HG03575 (cell line): ENCODE data around the gene UBE2V1.
"Not testable (repeated sequence)": the region's sequence is repeated elsewhere in the genome, so short reads cannot be mapped to it uniquely, and the experiment has no call there.

ENCODE experiments used
- ATAC-seq: cut with Tn5 transposase; IDR thresholded peaks from one replicate; pipeline ENCODE4 v1.9.1; 2021; ENCODE audit not compliant: unreplicated experiment, insufficient number of reproducible peaks, low FRiP score; ENCODE audit errors: extremely low read depth

Gene UBE2V1

DNA sequence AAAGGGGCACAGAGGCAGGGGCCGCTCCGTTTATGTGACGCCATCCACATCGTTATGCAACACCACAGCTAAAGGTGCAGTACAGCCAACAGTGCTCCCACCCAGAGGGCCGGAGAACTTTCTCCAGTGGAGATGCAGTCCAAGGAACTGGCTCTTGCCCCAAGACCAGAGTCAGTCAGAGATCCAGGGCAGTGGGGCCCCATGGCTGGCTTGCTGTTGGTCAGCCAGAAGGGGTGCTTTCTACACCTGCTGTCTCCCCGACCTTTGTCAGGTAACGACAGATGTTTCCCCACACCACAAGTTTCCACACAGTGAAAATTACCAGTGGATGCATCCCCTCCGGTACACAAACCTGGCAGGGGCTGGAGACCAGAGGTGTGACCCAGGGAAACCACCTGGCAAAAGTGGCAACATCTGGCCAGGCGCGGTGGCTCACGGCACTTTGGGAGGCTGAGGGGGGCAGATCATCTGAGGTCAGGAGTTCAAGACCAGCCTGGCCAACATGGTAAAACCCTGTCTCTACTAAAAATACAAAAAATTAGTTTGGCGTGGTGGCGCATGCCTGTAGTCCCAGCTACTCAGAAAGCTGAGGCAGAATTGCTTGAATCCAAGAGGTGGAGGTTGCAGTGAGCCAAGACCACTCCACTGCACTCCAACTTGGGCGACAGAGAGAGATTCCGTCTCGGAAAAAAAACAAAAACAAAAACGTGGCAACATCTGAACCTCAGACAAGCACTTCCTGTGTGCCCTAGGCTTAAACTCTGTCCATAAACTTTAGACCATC lies 34.9 kb downstream of the UBE2V1 start:
- no peak for ATAC-seq

DNA sequence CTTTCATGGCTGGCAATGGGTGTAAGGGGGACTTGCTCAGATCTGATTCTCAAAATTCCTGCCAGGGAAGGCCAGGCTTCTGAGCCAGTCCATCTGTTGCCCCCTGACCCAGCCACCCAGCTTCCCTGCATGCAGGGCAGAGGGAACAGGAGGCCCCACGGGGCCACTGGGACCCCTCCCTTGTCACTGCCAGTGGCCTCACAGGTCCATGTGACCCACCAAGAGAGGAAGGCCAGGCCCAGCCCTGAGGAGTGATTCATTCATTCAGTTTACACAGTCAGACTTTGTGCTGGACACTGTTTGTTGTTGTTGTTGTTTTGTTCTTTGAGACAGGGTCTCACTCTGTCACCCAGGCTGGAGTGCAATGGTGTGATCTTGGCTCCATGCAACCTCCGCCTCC lies 39.5 kb downstream of the UBE2V1 start:
- no peak for ATAC-seq

DNA sequence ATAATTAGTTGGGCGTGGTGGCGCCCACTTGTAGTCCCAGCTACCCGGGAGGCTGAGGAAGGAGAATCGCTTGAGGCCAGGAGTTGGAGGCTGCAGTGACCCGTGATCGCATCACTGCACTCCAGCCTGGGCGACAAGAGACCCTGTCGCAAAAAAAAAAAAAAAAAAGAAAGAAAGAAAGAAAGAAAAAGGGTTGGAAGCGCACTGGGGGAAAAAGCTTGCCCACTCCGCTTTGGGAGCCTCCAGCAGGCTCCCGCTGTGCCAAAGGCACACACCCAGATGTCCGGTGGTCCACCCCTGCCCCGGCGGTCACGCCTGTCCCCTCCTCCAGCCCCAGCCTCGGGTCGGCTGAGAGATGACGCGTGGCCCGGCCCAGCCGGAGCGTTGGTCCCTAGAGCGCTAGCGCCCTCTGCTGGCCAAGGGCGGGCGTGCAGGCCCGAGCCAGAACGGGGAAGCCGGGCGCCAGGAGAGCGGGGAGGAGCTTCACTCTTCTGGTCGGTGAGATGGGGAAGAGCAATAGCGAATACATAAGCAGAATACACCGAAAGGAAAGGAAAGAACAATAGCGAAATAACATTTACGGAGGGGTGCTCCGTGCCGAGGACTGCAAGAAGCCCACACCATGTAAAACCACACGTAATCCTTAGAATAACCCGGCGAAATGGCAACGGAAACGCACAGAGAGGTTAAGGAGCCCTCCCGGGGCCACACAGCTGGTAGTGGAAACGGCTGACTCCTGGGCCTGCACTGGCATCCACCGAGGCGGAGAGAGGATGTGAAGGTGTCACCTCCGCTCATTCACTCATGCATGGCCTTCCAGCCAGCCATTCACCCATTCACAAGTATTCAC lies 41.7 kb downstream of the UBE2V1 start:
- ATAC-seq: no peak

GRCh38 chr20:50070361-50070760 lies 42.6 kb downstream of the UBE2V1 start:
- ATAC-seq: no peak

DNA sequence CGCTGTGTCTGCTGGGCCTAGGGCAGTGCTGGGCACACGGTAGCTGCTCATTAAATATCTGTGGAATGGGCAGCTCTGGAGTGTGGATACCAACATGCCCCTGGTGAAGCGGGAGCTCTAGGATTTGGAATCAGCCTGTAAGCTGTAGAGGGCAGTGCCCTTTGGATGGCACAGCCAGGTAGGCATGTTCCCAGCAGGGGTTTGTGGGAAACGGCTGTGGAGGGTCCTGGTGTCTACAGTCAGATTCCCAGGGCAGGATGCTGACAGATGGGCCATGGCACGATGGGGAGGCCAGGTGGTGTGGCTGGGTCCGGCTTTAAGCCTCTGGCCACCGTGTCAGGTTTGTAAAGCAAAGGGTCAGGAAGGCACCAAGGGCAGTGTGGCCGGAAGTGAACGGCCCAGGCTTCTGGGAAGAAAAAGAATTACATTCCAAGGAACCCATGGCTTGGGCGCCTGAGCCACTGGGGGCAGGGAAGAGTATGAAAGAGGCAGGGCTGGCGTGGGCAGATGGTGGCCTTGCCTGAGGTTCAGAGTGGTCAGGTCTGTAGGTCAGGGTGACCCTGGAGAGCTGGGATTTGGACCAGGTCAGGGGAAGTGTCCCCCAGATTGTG lies 44.8 kb downstream of the UBE2V1 start:
- ATAC-seq: no peak

DNA sequence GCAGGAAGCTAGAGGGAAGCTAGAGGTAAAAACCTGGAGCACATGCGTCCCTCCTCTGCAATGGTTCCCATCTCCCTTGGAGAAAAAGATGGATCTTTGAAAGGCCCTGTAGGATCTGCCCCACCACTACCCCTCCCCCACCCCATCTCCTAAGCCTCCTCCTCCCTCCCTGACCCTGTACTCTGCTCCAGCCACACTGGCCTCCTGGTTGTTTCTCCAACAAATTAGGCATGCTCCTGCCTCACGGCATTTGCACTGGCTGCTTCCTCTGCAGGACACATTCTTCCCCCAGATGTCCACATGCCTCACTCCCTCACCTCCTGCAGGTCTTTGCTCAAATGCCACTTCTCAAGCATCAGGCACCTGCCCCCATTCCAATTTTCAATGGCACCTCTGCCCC lies 45.5 kb downstream of the UBE2V1 start:
- ATAC-seq: no peak

- no peak for ATAC-seq
Observed at GRCh38 chr20:50067018-50067417, 45.9 kb downstream of the UBE2V1 start.

GRCh38 chr20:50066161-50066834 lies 46.7 kb downstream of the UBE2V1 start:
- no peak for ATAC-seq

DNA sequence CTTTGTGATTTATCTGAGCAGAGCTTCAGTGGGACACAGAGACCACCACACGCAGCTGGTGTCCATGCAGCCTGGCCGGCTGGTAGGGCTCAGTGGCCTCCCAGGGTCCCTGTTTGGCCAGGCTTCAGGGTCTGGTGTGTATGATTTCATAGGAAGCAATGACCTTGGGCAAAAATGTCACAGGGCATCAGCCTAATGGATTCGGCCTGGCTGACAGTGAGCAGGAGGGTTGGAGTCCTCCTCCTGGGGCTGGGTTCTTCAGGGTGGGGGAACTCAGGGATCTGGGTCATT lies 47.7 kb downstream of the UBE2V1 start:
- ATAC-seq: no peak

- not testable (repeated sequence) for ATAC-seq
Observed at GRCh38 chr20:50063763-50064162, 49.2 kb downstream of the UBE2V1 start.

DNA sequence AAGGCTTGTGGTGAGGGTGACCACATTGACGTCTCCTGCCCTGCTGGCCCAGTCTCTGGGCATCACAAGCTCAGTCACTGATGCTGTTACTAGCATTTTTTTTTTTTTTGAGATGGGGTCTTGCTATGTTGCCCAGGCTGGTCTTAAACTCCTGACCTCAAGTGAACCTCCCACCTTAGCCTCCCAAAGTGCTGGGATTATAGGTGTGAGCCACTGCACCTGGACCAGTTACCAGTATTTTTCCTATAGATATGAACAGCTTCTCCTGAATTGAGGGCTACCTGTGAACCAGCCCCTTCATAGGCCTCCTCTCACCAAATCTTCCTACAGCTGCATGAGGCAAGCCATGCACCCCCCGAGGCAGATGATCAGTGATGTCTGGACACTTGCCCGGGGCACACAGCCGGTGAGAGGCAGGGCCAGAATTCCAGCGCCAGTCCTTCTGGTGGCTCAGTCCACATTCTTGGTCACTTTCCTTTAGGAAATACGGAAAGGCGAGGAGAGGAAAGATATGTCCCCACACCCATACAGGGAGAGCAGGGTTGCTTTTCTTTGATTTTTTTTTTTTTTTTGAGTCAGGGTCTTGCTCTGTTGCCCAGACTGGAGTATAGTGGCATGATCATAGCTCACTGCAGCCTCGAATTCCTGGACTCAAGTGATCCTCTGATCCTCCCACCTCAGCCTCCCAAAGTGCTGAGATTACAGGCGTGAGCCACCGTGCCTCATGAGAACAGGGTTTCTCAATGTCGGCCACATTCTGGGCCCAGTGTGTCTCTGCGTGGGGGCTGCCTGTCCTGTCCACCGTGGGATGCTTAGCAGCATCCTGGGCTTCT lies 50.7 kb downstream of the UBE2V1 start:
- ATAC-seq: no peak

DNA sequence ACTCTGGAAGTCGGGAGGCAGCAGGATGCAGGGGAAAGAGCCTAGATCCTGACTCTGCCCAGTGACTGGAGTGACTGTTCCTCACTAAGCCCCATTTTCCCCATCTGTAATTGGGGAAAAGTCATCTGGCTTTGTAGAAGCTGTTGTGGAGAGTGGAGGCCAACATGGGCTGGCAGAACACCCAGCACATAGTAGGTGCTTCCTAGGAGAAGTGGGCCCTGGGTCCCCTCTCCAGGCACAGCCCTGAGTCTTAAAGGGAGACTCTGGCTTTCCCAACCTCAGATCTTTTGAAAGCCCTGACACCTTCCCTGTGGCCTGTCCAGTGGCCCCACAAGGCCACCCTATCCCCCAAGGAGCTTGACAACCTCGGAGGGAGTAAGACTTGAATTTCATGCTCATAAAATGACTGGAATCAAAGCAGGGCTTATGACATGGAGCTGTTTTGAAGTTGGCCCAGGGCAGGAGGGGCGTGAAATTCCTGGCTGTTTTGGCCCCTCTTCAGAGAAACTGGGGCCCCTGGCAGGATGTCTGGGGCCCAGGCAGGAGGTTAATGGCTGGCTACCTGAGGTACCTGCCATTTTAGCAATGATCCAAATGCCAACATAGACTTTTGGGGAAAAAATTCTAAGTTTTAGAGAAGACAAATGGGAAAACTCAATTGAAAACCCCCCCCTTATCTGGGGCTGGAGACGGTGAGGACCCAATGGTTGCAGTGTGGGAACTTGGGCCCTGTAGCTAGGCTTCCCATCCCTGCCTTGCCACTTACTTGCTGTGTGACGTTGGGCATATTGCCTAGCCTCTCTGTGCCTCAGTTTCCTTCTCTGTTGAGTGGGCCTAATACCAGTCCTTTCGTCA lies 51.6 kb downstream of the UBE2V1 start:
- ATAC-seq: no peak

DNA sequence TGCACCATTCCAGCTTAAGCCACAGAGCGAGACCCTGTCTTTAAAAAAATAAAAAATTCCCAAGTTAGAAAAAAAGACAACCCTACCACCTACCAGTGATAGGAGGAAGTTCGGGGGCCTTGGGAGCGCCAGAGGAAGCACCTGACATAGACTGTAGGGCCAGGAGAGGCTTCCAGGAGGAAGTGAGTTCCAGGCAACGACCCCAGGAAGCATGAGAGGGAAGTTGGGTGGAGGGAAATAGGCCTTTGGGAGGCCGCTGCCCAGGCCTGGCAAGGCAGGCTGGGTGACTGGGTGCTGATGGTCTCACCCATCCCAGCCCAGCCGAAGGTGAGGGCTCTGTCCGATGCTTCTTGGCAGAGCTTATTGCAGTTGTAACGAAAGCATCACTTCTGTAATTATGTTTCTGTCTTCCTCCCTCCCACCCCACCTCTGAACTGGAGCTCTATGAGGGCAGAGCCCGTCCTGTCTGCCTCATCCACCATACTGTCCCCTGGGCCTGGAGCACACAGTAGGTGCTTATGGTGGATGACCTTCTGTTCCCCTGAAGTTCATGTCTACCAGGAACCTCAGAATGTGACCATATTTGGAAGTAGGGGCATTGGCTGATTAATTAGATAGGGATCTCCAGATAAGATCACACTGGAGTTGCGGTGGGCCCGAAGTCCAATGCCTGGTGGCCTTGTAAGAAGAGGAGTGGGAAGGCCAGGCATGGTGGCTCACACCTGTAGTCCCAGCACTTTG lies 54.1 kb downstream of the UBE2V1 start:
- no peak for ATAC-seq

GRCh38 chr20:50057714-50058053 lies 55.3 kb downstream of the UBE2V1 start:
- no peak for ATAC-seq

GRCh38 chr20:50056951-50057713 lies 55.8 kb downstream of the UBE2V1 start:
- ATAC-seq: no peak

DNA sequence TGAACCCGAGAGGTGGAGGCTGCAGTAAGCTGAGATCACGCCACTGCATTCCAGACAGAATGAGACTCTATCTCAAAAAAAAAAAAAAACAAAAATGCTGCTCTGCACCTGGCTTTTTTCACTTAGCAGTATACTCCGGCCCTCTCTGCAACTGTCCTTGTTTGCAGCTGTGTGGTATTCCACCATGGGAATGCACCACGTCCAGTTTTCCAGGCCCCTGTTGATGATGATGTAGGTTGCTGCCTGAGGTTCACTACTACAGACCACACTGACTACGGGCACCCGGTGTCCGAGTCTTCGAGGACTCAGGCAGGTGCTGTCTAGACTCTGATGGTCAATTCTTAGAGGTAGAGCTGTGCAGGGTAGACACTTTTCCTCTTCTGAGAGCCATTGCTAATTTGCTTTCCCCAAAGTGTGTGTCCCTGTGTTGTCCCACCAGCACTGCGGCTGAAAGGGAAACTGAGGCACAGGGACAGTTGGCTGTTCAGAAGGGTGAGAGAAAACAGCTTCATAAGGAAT lies 56.5 kb downstream of the UBE2V1 start:
- ATAC-seq: no peak
